ENCODE measurements around the gene ZNF26. TPM values are rescaled to one million over a fixed set of nuclear protein-coding genes. Genes with fewer than 3 reads are reported as not detected.

ZNF26 gene
- total RNA-seq = 9.2 and 10.1 TPM in 2 replicates

DNA sequence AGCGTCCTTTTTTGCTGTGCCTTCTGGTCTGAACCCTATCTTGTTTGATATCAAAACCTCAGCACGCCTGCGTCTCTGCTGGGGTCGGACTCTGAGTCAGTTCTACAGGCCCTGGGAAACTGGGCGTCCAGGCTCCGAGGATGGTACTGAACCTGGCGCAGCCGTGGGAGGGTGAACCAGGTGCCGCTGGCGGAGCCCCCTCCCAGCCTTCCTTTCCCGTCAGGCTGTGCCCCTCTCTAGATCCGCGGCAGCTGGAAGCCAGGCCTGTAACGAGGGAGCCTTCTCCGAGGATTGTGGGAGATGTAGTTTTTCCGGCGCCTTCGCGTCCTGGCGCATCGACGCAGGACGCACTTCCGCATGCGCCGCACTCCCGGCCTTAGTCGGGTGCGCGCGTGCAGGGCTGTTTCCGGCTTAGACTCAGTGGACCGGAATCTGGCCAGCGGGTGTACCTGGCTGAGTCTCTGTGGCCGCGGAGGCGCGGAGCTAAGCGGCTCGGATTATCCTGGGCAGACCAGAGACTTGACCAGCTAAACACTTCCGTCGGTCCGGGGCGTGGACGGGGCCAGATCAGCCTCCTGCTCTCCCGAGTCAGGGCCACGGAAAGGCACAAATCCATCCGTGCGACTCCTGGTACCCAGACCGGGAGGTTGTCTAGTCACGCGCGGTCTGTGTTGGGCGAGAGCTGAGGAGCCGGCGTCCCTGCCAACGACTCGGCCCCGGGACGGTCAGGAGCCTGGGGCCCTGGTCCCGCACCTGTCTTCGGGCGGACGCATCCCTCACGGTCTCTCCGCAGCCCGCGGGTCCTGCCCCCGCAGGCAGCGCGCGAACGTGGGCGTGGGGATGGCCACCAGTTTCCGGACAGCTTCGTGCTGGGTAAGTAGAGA is at the start of gene ZNF26:
ZNF26 (plus strand) TSS at position 367 of the 884 bp plus-strand sequence; CDS start at position 841, 474 bp downstream.

GRCh38 chr12:132956011-132956788 is 30.0 kb upstream of the ZNF26 start, which contains the start of gene ZNF605:
ZNF605 (minus strand) TSS chr12:132956306; CDS start chr12:132945635, 10,671 bp downstream.

GRCh38 chr12:133037207-133038005 is 51.2 kb downstream of the ZNF26 start, which contains the start of gene ZNF84:
ZNF84 (plus strand) TSS chr12:133037509; CDS start chr12:133041468, 3,959 bp downstream.

Other genes starting within 250 kb of the ZNF26 start
- 44.4 and 66.4 TPM in 2 replicates for gene ANKLE2, start 224.5 kb upstream of the ZNF26 start, total RNA-seq
- gene GOLGA3, start 157.5 kb upstream of the ZNF26 start, total RNA-seq = 73.9 and 109 TPM in 2 replicates
- 22.9 and 24.0 TPM in 2 replicates for gene CHFR, start 98.8 kb upstream of the ZNF26 start, total RNA-seq
- gene ZNF605, start 30.1 kb upstream of the ZNF26 start, total RNA-seq = 8.8 and 9.4 TPM in 2 replicates
- 20.3 and 27.7 TPM in 2 replicates for gene ZNF84, start 51.1 kb downstream of the ZNF26 start, total RNA-seq
- gene ZNF140, start 94.6 kb downstream of the ZNF26 start, total RNA-seq = 28.5 and 36.0 TPM in 2 replicates
- gene ZNF891, start 143.9 kb downstream of the ZNF26 start, total RNA-seq = 0.79 and 0.94 TPM in 2 replicates
- gene ZNF10, start 144.3 kb downstream of the ZNF26 start, total RNA-seq = 7.7 and 10.4 TPM in 2 replicates
- gene ZNF268, start 195.1 kb downstream of the ZNF26 start, total RNA-seq = 21.4 and 49.2 TPM in 2 replicates
- gene ANHX, start 249.5 kb downstream of the ZNF26 start, total RNA-seq = not detected in 2 replicates

Measured in bronchial smooth muscle cell (primary cell).